Bronchial epithelial cell (primary cell): ENCODE measurements around the gene OTOGL. TPM values are rescaled to one million over a fixed set of nuclear protein-coding genes. Genes with fewer than 3 reads are reported as not detected.

Experiments used
- DNase-seq: peaks from one replicate; pipeline ENCODE4 v3.0.0-alpha.2; 2010; ENCODE audit warnings: low read depth
- FAIRE-seq: peaks from 2 replicates; lab custom pipeline; 2011; peaks lifted over from hg19 to GRCh38; lab: Jason Lieb, UNC
- H3K27me3 ChIP-seq: 2 replicates; pipeline ENCODE4 v1.5.1; 2011; ENCODE audit warnings: low read length; ENCODE audit not compliant: control insufficient read depth, insufficient read depth
- H3K36me3 ChIP-seq: 2 replicates; pipeline ENCODE4 v1.5.1; 2011; ENCODE audit warnings: low read length; ENCODE audit not compliant: control insufficient read depth, insufficient read depth
- H3K4me3 ChIP-seq: 2 replicates; pipeline ENCODE4 v1.5.1; 2011; ENCODE audit warnings: mild to moderate bottlenecking, low read depth, low read length, control low read depth
- CTCF ChIP-seq: IDR thresholded peaks from 2 replicates; pipeline ENCODE4 v1.5.1; 2011; ENCODE audit warnings: mild to moderate bottlenecking, moderate library complexity, low read length, control low read depth, inconsistent platforms; ENCODE audit not compliant: insufficient read depth, severe bottlenecking
- total RNA-seq: library from RNA; depleted of rRNA; stranded (reverse); fragments of >200 nt; gene quantifications from 2 replicates; pipeline ENCODE4 v1.2.1, GENCODE V29; 2014

OTOGL gene
- under 0.01 TPM in 1 of 2 replicates, not detected in the other for total RNA-seq

GRCh38 chr12:80099259-80099658, at the start of gene OTOGL:
TSS of gene OTOGL (plus strand) at chr12:80099537. CDS start at chr12:80209432, 109,895 bp downstream.
- no peak for TF ChIP-seq CTCF
- DNase-seq (no peak), FAIRE-seq (no peak)
- no peaks in the 10 kb centered on the region for H3K27me3 ChIP-seq
- H3K4me3 ChIP-seq = no peak within 1 kb of the TSS
- H3K36me3 ChIP-seq = no peaks in the 10 kb centered on the region

GRCh38 chr12:80050236-80050635, 49.1 kb upstream of the OTOGL start:
- Histone ChIP-seq H3K4me3 (no peak overlapping the region), H3K36me3 (no peaks in the 10 kb centered on the region), H3K27me3 (no peaks in the 10 kb centered on the region)
- no peak for TF ChIP-seq CTCF
- FAIRE-seq (no peak), DNase-seq (no peak)

GRCh38 chr12:80053051-80053790, 46.1 kb upstream of the OTOGL start:
- no peaks in the 10 kb centered on the region for H3K36me3 ChIP-seq
- H3K4me3 ChIP-seq = no peak overlapping the region
- FAIRE-seq (no peak), DNase-seq (no peak)
- no peak for TF ChIP-seq CTCF
- H3K27me3 ChIP-seq = no peaks in the 10 kb centered on the region

GRCh38 chr12:80056232-80056631, 43.1 kb upstream of the OTOGL start:
- DNase-seq = no peak
- no peaks in the 10 kb centered on the region for H3K27me3 ChIP-seq
- no peaks in the 10 kb centered on the region for H3K36me3 ChIP-seq
- H3K4me3 ChIP-seq = no peak overlapping the region
- no peak for FAIRE-seq
- no peak for TF ChIP-seq CTCF

GRCh38 chr12:80056845-80057244, 42.5 kb upstream of the OTOGL start:
- FAIRE-seq (no peak), DNase-seq (no peak)
- H3K4me3 ChIP-seq = no peak overlapping the region
- H3K27me3 ChIP-seq = no peaks in the 10 kb centered on the region
- TF ChIP-seq CTCF = no peak
- no peaks in the 10 kb centered on the region for H3K36me3 ChIP-seq

- Histone ChIP-seq H3K36me3 (no peaks in the 10 kb centered on the region), H3K27me3 (no peaks in the 10 kb centered on the region), H3K4me3 (no peak overlapping the region)
- FAIRE-seq (no peak), DNase-seq (no peak)
- TF ChIP-seq CTCF = no peak
These were observed 40.8 kb upstream of the OTOGL start for GRCh38 chr12:80058586-80058985.
